Mesenteric fat pad (tissue), 1 donor: Measurements from ENCODE around the gene NPLOC4. TPM values are rescaled to one million over a fixed set of nuclear protein-coding genes. Genes with fewer than 3 reads are reported as not detected.

Experiments used
- DNase-seq: peaks from one replicate; pipeline ENCODE4 v3.0.0-alpha.2; 2020; ENCODE audit warnings: low spot score
- total RNA-seq: library from RNA; stranded (reverse); fragmentation: NEBNext Ultra II Directional; extraction: Animal tissue kit (Norgen Biotek cat#: 25700); gene quantifications from one replicate; pipeline ENCODE4 v1.2.1, GENCODE V29; 2021
- donor health status: DM: yes; HTN: yes; CAD: no.

The NPLOC4 gene
- total RNA-seq, 1 donor from 2014 or later: 129 TPM

DNA sequence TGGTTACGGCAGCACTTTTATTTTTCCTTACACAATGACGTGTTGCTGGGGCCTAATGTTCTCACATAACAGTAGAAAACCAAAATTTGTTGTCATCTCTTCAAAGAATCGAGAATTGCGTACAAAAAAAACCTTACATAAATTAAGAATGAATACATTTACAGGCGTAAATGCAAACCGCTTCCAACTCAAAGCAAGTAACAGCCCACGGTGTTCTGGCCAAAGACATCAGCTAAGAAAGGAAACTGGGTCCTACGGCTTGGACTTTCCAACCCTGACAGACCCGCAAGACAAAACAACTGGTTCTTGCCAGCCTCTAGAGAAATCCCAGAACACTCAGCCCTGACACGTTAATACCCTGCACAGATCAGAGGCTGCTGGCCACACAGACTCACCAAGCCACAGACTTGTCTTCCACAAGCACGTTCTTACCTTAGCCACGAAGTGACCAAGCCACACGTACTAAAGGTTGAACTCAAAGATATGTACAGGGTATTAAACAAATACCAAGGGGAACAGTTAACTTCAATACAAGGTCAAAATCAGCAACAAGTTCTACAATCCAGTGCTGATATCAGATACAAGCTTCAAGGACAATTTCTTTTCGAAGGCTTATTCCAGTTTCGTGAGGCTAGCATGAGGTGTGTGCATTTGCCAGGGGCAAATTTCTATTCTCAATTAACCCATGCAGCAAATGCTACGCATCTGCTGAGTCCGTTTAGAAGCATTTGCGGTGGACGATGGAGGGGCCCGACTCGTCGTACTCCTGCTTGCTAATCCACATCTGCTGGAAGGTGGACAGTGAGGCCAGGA is 126.7 kb downstream of the NPLOC4 start:
- no peak for DNase-seq

- no peak for DNase-seq
Measured at GRCh38 chr17:81509207-81509971, 127.5 kb downstream of the NPLOC4 start.

DNA sequence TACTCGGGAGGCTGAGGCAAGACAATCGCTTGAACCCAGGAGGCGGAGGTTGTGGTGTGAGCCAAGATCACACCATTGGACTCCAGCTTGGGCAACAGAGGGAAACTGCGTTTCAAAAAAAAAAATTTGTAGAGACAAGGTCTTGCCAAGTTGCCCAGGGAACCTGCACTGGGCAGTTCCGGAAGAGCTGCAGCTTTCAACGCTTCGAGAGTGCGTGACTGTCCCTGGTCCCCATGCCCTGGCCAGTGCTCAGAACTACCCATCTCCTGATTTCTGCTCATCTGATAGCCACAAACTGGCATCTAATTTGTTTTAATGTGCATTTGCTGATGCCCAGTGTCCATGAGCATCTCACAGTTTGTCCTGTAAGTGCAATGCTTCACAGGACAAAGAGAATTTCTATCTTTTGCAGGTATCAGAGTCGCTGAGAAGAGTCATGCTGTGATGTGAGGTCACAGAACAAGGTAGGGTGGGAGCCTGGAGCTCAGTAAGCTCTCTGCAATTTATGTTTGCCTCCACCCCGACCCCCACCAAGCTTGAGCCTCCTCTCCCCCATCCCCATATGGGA is 128.2 kb downstream of the NPLOC4 start:
- DNase-seq: no peak

Other genes starting within 250 kb of the NPLOC4 start
- 11.0 TPM for gene BAHCC1, start 241.7 kb downstream of the NPLOC4 start, total RNA-seq
- 1,641 TPM for gene ACTG1, start 124.3 kb downstream of the NPLOC4 start, total RNA-seq
- 0.39 TPM for gene FSCN2, start 108.7 kb downstream of the NPLOC4 start, total RNA-seq
- 25.5 TPM for gene FAAP100, start 84.8 kb downstream of the NPLOC4 start, total RNA-seq
- 0.29 TPM for gene TSPAN10, start 84 bp upstream of the NPLOC4 start, total RNA-seq
- 1.3 TPM for gene PDE6G, start 19.4 kb upstream of the NPLOC4 start, total RNA-seq
- gene OXLD1, start 29.5 kb upstream of the NPLOC4 start, total RNA-seq: 27.5 TPM
- 11.9 TPM for gene CCDC137, start 29.6 kb upstream of the NPLOC4 start, total RNA-seq
- 25.0 TPM for gene ARL16, start 46.7 kb upstream of the NPLOC4 start, total RNA-seq
- gene HGS, start 46.9 kb upstream of the NPLOC4 start, total RNA-seq: 109 TPM
- 60.7 TPM for gene MRPL12, start 66.3 kb upstream of the NPLOC4 start, total RNA-seq
- 17.0 TPM for gene SLC25A10, start 75.2 kb upstream of the NPLOC4 start, total RNA-seq
- gene GCGR, start 167.0 kb upstream of the NPLOC4 start, total RNA-seq: 0.26 TPM
- 63.2 TPM for gene MCRIP1, start 196.2 kb upstream of the NPLOC4 start, total RNA-seq
- gene PPP1R27, start 197.9 kb upstream of the NPLOC4 start, total RNA-seq: not detected
- gene P4HB, start 223.4 kb upstream of the NPLOC4 start, total RNA-seq: 575 TPM
- gene ARHGDIA, start 234.2 kb upstream of the NPLOC4 start, total RNA-seq: 521 TPM